HepG2 (cell line): ENCODE data around the gene ROMO1. TPM values are rescaled to one million over a fixed set of nuclear protein-coding genes. Genes with fewer than 3 reads are reported as not detected.

ENCODE experiments used
- MED1 ChIP-seq: sonication (generic); formaldehyde crosslinking; IDR thresholded peaks from 2 replicates; pipeline ENCODE4 v1.4.0; 2020; ENCODE audit warnings: missing genetic modification reagents
- POLR2AphosphoS5 ChIP-seq: IDR thresholded peaks from 2 replicates; pipeline ENCODE4 v1.6.1; 2012; ENCODE audit warnings: low read depth, low read length
- RAD21 ChIP-seq: fragments of 450-650 bp; formaldehyde crosslinking; IDR thresholded peaks from 2 replicates; pipeline ENCODE4 v1.5.0; 2020; ENCODE audit warnings: mild to moderate bottlenecking
- ZBTB3 ChIP-seq: sonication (generic); formaldehyde crosslinking; IDR thresholded peaks from 2 replicates; pipeline ENCODE4 v1.4.0; 2020; ENCODE audit warnings: low read depth, mild to moderate bottlenecking, moderate library complexity, missing genetic modification reagents, borderline replicate concordance
- ZBTB7B ChIP-seq: sonication (generic); formaldehyde crosslinking; IDR thresholded peaks from 2 replicates; pipeline ENCODE4 v1.4.0; 2020; ENCODE audit warnings: missing genetic modification reagents
- ZNF292 ChIP-seq: sonication (generic); formaldehyde crosslinking; IDR thresholded peaks from 2 replicates; pipeline ENCODE4 v1.8.1; 2022; ENCODE audit warnings: mild to moderate bottlenecking, low read depth, missing genetic modification reagents, borderline replicate concordance
- ZNF33B ChIP-seq: sonication (generic); formaldehyde crosslinking; IDR thresholded peaks from 2 replicates; pipeline ENCODE4 v1.5.1; 2020; ENCODE audit warnings: mild to moderate bottlenecking, missing genetic modification reagents
- ZNF556 ChIP-seq: sonication (generic); formaldehyde crosslinking; IDR thresholded peaks from 2 replicates; pipeline ENCODE4 v1.4.0; 2020; ENCODE audit warnings: mild to moderate bottlenecking, missing genetic modification reagents, borderline replicate concordance
- ZNF570 ChIP-seq: sonication (generic); formaldehyde crosslinking; IDR thresholded peaks from 2 replicates; pipeline ENCODE4 v1.4.0; 2020; ENCODE audit warnings: mild to moderate bottlenecking, missing genetic modification reagents, borderline replicate concordance
- ZNF598 ChIP-seq: sonication (generic); formaldehyde crosslinking; IDR thresholded peaks from 2 replicates; pipeline ENCODE4 v1.5.1; 2020; ENCODE audit warnings: mild to moderate bottlenecking, missing genetic modification reagents, borderline replicate concordance
- ZNF883 ChIP-seq: sonication (generic); formaldehyde crosslinking; IDR thresholded peaks from 2 replicates; pipeline ENCODE4 v1.5.1; 2020; ENCODE audit warnings: mild to moderate bottlenecking, missing genetic modification reagents; ENCODE audit errors: not compliant biosample characterization
- polyA plus RNA-seq, 8 experiments: library from polyadenylated mRNA; depleted of rRNA in 3 of 8; stranded (reverse) in 7 of 8; unstranded in 1 of 8; fragments of >200 nt; fragmentation: Illumina TruSeq in 4 of 8; extraction: Trizol in 4 of 8; gene quantifications; 2 replicates each; pipeline versions ENCODE4 v1.2.1 to v1.2.3, GENCODE V29; 2011 to 2016; ENCODE audit warnings: low read depth in 4 of 8, missing spikeins in 1 of 8, mixed read lengths in 1 of 8; ENCODE audit not compliant: insufficient read depth in 1 of 8
- total RNA-seq, 5 experiments: library from RNA; depleted of rRNA; stranded (reverse); fragments of >200 nt; fragmentation: Illumina TruSeq; extraction: Trizol; gene quantifications; 2 replicates each; pipeline ENCODE4 v1.2.3, GENCODE V29; 2016; ENCODE audit warnings: low read depth in 1 of 5
- TF ChIP-seq, protein P1 (sequence below): sonication (generic); formaldehyde crosslinking; IDR thresholded peaks from 2 replicates; pipeline ENCODE4 v1.4.0; 2020; ENCODE audit warnings: missing genetic modification reagents, borderline replicate concordance
- TF ChIP-seq, protein P2 (sequence below): sonication (generic); formaldehyde crosslinking; IDR thresholded peaks from 2 replicates; pipeline ENCODE4 v1.5.1; 2020; ENCODE audit warnings: mild to moderate bottlenecking, missing genetic modification reagents, borderline replicate concordance
- TF ChIP-seq, protein P3 (sequence below): sonication (generic); formaldehyde crosslinking; IDR thresholded peaks from 2 replicates; pipeline ENCODE4 v1.5.1; 2020; ENCODE audit warnings: missing genetic modification reagents, mild to moderate bottlenecking, borderline replicate concordance
- TF ChIP-seq, protein P4 (sequence below): sonication (generic); formaldehyde crosslinking; IDR thresholded peaks from 2 replicates; pipeline ENCODE4 v1.5.0; 2020; ENCODE audit warnings: mild to moderate bottlenecking, missing genetic modification reagents, borderline replicate concordance

The ROMO1 gene
- total and polyA plus RNA-seq, 2 of the 13 experiments (the other 11 are each of a cell fraction or from before 2014, with no cell fraction given): 636 to 755 TPM

DNA sequence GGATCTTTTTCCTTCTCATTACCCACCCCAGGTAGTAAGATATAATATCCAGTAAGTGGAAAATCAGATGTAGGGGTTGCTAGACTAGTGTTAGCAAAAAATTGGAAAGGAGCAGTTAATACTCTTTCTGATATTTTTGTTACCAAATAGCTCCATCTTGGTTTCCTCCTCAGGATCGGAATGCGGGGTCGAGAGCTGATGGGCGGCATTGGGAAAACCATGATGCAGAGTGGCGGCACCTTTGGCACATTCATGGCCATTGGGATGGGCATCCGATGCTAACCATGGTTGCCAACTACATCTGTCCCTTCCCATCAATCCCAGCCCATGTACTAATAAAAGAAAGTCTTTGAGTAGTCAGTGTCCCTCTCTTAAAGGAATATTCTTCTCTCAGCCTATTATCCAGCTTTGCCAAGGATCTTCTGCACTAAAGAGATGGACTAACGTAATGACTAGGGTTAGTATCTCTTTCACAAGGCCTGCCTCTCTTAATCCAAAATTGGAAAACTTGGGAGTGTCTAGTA is 1.5 kb downstream of the ROMO1 start (continued):
- TF ChIP-seq, protein P1, sequence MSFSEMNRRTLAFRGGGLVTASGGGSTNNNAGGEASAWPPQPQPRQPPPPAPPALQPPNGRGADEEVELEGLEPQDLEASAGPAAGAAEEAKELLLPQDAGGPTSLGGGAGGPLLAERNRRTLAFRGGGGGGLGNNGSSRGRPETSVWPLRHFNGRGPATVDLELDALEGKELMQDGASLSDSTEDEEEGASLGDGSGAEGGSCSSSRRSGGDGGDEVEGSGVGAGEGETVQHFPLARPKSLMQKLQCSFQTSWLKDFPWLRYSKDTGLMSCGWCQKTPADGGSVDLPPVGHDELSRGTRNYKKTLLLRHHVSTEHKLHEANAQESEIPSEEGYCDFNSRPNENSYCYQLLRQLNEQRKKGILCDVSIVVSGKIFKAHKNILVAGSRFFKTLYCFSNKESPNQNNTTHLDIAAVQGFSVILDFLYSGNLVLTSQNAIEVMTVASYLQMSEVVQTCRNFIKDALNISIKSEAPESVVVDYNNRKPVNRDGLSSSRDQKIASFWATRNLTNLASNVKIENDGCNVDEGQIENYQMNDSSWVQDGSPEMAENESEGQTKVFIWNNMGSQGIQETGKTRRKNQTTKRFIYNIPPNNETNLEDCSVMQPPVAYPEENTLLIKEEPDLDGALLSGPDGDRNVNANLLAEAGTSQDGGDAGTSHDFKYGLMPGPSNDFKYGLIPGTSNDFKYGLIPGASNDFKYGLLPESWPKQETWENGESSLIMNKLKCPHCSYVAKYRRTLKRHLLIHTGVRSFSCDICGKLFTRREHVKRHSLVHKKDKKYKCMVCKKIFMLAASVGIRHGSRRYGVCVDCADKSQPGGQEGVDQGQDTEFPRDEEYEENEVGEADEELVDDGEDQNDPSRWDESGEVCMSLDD: no peak
- TF ChIP-seq ZBTB3 (CRISPR knock-in tag): no peak
- TF ChIP-seq, protein P2, sequence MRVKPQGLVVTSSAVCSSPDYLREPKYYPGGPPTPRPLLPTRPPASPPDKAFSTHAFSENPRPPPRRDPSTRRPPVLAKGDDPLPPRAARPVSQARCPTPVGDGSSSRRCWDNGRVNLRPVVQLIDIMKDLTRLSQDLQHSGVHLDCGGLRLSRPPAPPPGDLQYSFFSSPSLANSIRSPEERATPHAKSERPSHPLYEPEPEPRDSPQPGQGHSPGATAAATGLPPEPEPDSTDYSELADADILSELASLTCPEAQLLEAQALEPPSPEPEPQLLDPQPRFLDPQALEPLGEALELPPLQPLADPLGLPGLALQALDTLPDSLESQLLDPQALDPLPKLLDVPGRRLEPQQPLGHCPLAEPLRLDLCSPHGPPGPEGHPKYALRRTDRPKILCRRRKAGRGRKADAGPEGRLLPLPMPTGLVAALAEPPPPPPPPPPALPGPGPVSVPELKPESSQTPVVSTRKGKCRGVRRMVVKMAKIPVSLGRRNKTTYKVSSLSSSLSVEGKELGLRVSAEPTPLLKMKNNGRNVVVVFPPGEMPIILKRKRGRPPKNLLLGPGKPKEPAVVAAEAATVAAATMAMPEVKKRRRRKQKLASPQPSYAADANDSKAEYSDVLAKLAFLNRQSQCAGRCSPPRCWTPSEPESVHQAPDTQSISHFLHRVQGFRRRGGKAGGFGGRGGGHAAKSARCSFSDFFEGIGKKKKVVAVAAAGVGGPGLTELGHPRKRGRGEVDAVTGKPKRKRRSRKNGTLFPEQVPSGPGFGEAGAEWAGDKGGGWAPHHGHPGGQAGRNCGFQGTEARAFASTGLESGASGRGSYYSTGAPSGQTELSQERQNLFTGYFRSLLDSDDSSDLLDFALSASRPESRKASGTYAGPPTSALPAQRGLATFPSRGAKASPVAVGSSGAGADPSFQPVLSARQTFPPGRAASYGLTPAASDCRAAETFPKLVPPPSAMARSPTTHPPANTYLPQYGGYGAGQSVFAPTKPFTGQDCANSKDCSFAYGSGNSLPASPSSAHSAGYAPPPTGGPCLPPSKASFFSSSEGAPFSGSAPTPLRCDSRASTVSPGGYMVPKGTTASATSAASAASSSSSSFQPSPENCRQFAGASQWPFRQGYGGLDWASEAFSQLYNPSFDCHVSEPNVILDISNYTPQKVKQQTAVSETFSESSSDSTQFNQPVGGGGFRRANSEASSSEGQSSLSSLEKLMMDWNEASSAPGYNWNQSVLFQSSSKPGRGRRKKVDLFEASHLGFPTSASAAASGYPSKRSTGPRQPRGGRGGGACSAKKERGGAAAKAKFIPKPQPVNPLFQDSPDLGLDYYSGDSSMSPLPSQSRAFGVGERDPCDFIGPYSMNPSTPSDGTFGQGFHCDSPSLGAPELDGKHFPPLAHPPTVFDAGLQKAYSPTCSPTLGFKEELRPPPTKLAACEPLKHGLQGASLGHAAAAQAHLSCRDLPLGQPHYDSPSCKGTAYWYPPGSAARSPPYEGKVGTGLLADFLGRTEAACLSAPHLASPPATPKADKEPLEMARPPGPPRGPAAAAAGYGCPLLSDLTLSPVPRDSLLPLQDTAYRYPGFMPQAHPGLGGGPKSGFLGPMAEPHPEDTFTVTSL (CRISPR knock-in tag): no peak
- TF ChIP-seq, protein P3, sequence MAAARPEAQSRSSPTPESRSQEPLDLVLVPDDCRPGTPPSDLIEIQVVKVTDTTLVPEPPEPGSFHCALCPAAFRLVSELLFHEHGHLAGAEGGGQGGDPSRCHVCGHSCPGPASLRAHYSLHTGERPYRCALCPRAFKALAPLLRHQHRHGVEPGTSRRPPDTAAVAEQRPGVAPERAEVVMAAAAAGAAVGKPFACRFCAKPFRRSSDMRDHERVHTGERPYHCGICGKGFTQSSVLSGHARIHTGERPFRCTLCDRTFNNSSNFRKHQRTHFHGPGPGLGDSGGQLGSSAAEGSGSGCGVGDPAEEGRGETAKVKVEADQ (CRISPR knock-in tag): 0 out of 2 replicates have a peak, but pooled peaks have one; percentile 45
- TF ChIP-seq ZNF556 (CRISPR knock-in tag): peak; percentile 6; the same call in 1 of the 2 replicates
- no peak for TF ChIP-seq MED1 (CRISPR knock-in tag)
- TF ChIP-seq POLR2AphosphoS5: 0 out of 2 replicates have a peak, but pooled peaks have one; percentile 16
- TF ChIP-seq, protein P4, sequence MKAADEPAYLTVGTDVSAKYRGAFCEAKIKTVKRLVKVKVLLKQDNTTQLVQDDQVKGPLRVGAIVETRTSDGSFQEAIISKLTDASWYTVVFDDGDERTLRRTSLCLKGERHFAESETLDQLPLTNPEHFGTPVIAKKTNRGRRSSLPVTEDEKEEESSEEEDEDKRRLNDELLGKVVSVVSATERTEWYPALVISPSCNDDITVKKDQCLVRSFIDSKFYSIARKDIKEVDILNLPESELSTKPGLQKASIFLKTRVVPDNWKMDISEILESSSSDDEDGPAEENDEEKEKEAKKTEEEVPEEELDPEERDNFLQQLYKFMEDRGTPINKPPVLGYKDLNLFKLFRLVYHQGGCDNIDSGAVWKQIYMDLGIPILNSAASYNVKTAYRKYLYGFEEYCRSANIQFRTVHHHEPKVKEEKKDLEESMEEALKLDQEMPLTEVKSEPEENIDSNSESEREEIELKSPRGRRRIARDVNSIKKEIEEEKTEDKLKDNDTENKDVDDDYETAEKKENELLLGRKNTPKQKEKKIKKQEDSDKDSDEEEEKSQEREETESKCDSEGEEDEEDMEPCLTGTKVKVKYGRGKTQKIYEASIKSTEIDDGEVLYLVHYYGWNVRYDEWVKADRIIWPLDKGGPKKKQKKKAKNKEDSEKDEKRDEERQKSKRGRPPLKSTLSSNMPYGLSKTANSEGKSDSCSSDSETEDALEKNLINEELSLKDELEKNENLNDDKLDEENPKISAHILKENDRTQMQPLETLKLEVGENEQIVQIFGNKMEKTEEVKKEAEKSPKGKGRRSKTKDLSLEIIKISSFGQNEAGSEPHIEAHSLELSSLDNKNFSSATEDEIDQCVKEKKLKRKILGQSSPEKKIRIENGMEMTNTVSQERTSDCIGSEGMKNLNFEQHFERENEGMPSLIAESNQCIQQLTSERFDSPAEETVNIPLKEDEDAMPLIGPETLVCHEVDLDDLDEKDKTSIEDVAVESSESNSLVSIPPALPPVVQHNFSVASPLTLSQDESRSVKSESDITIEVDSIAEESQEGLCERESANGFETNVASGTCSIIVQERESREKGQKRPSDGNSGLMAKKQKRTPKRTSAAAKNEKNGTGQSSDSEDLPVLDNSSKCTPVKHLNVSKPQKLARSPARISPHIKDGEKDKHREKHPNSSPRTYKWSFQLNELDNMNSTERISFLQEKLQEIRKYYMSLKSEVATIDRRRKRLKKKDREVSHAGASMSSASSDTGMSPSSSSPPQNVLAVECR: no peak
- no peak for TF ChIP-seq ZNF33B
- TF ChIP-seq ZNF883: peak; percentile 54
- peak; percentile 60; the same call in 1 of the 2 replicates for TF ChIP-seq ZNF598 (CRISPR knock-in tag)
- TF ChIP-seq ZBTB7B: no peak
- TF ChIP-seq ZNF570 (CRISPR knock-in tag): no peak
- TF ChIP-seq RAD21: 0 out of 2 replicates have a peak, but pooled peaks have one; percentile 32
- TF ChIP-seq ZNF292: no peak
